Endodermal cell (in vitro differentiated cells): ENCODE measurements around the gene FGF16. TPM values are rescaled to one million over a fixed set of nuclear protein-coding genes. Genes with fewer than 3 reads are reported as not detected.

Source experiments
- DNase-seq: peaks from one replicate; pipeline ENCODE4 v3.0.0-alpha.2; 2017
- H3K27ac ChIP-seq: 2 replicates; pipeline ENCODE4 v1.5.1; 2013; ENCODE audit warnings: mild to moderate bottlenecking, low read depth, low read length, moderate library complexity
- H3K27me3 ChIP-seq: 2 replicates; pipeline ENCODE4 v1.6.1; 2013; ENCODE audit warnings: mild to moderate bottlenecking, low read length, moderate library complexity; ENCODE audit not compliant: insufficient read depth, control insufficient read depth, poor library complexity, severe bottlenecking
- H3K36me3 ChIP-seq: 2 replicates; pipeline ENCODE4 v1.7.0; 2013; ENCODE audit warnings: mild to moderate bottlenecking, low read length, moderate library complexity; ENCODE audit not compliant: control insufficient read depth, insufficient read depth
- H3K4me1 ChIP-seq: one replicate; pipeline ENCODE4 v1.7.0; 2013; ENCODE audit warnings: low read length; ENCODE audit not compliant: control insufficient read depth, insufficient read depth
- H3K4me3 ChIP-seq: 2 replicates; pipeline ENCODE4 v1.5.1; 2013; ENCODE audit warnings: mild to moderate bottlenecking, low read length, moderate library complexity
- H3K9ac ChIP-seq: 2 replicates; pipeline ENCODE4 v1.6.1; 2013; ENCODE audit warnings: mild to moderate bottlenecking, low read length, moderate library complexity; ENCODE audit not compliant: poor library complexity, severe bottlenecking; ENCODE audit errors: extremely low read depth
- H3K9me3 ChIP-seq: 2 replicates; pipeline ENCODE4 v1.6.1; 2013; ENCODE audit warnings: mild to moderate bottlenecking, low read length, moderate library complexity; ENCODE audit not compliant: control insufficient read depth
- H3K27ac Mint-ChIP-seq: 2 replicates; pipeline ENCODE4 v1.8.0; 2020; ENCODE audit warnings: mixed read lengths
- H3K27me3 Mint-ChIP-seq: 2 replicates; pipeline ENCODE4 v1.8.0; 2021; ENCODE audit warnings: mild to moderate bottlenecking, mixed read lengths; ENCODE audit not compliant: insufficient read depth
- H3K36me3 Mint-ChIP-seq: 2 replicates; pipeline ENCODE4 v1.8.0; 2020; ENCODE audit warnings: low read depth, mixed read lengths
- H3K4me1 Mint-ChIP-seq: 2 replicates; pipeline ENCODE4 v1.8.0; 2020; ENCODE audit warnings: mixed read lengths
- H3K4me3 Mint-ChIP-seq: 2 replicates; pipeline ENCODE4 v1.8.0; 2020; ENCODE audit warnings: mild to moderate bottlenecking, moderate library complexity, mixed read lengths
- H3K9me3 Mint-ChIP-seq: 2 replicates; pipeline ENCODE4 v1.8.0; 2020; ENCODE audit warnings: mild to moderate bottlenecking, mixed read lengths
- CTCF ChIP-seq: fragments of 200-600 bp; sonication (generic); conservative IDR thresholded peaks from 2 replicates; pipeline ENCODE4 v1.5.0; 2021; ENCODE audit warnings: antibody characterized with exemption, mild to moderate bottlenecking
- WGBS, 2 experiments: methylation state at CpG; one replicate each; pipeline versions ENCODE4 v1.1.5 to v1.1.7; 2013; ENCODE audit warnings: missing lambda C conversion rate in 2 of 2, mixed read lengths in 1 of 2; ENCODE audit not compliant: insufficient coverage in 1 of 2, insufficient read length in 1 of 2; 5-methylcytosine and 5-hydroxymethylcytosine counted together
- total RNA-seq, 2 donors: library from RNA; stranded (reverse); fragmentation: NEBNext Ultra II Directional in 1 of 2; extraction: Animal tissue kit (Norgen Biotek cat#: 25700) in 1 of 2; gene quantifications; 2 replicates in 1 of 2; 3 replicates in 1 of 2; pipeline ENCODE4 v1.2.1, GENCODE V29; 2021

The FGF16 gene
- total RNA-seq, 2 donors from 2014 or later = 0.27 to 2.6 TPM

- Mint-ChIP-seq H3K4me3 (no peak overlapping the region), H3K36me3 (no peaks in the 10 kb centered on the region), H3K27ac (no peak overlapping the region), H3K9me3 (peaks cover 37% of the 10 kb centered on the region), H3K27me3 (no peaks in the 10 kb centered on the region), H3K4me1 (no peaks in the 10 kb centered on the region)
- Histone ChIP-seq H3K4me3 (no peak overlapping the region), H3K27me3 (no peaks in the 10 kb centered on the region), H3K27ac (no peak overlapping the region), H3K36me3 (no peaks in the 10 kb centered on the region), H3K9me3 (no peaks in the 10 kb centered on the region), H3K9ac (no peak overlapping the region), H3K4me1 (no peaks in the 10 kb centered on the region)
- 67 to 94% methylated on average over 1 to 3 of the region's 3 CpGs for WGBS, 2 experiments
- no peak for TF ChIP-seq CTCF
- DNase-seq = no peak
These were observed 34.6 kb upstream of the FGF16 start for GRCh38 chrX:77412631-77413030.

GRCh38 chrX:77415161-77415560, 32.0 kb upstream of the FGF16 start:
- Histone ChIP-seq H3K9ac (no peak overlapping the region), H3K36me3 (no peaks in the 10 kb centered on the region), H3K27ac (no peak overlapping the region), H3K27me3 (no peaks in the 10 kb centered on the region), H3K4me1 (no peaks in the 10 kb centered on the region), H3K4me3 (no peak overlapping the region), H3K9me3 (peaks cover 3% of the 10 kb centered on the region)
- no peak overlapping the region for H3K27ac Mint-ChIP-seq
- peaks cover 33% of the 10 kb centered on the region for H3K9me3 Mint-ChIP-seq
- TF ChIP-seq CTCF = peak; percentile 66
- peak; percentile 53 for DNase-seq
- WGBS, 2 experiments = 89% methylated on average over 1 of the region's 1 CpG; no CpG with 5 or more reads in 1 of the 2 experiments
- no peaks in the 10 kb centered on the region for H3K36me3 Mint-ChIP-seq
- H3K4me1 Mint-ChIP-seq = no peaks in the 10 kb centered on the region
- no peaks in the 10 kb centered on the region for H3K27me3 Mint-ChIP-seq
- H3K4me3 Mint-ChIP-seq = no peak overlapping the region

GRCh38 chrX:77415882-77416281, 31.3 kb upstream of the FGF16 start:
- no peak for TF ChIP-seq CTCF
- H3K4me1 Mint-ChIP-seq = peaks cover 4% of the 10 kb centered on the region
- 100% methylated on average over 1 of the region's 1 CpG; no CpG with 5 or more reads in 1 of the 2 experiments for WGBS, 2 experiments
- H3K27me3 ChIP-seq = no peaks in the 10 kb centered on the region
- peaks cover 3% of the 10 kb centered on the region for H3K9me3 ChIP-seq
- peaks cover 33% of the 10 kb centered on the region for H3K9me3 Mint-ChIP-seq
- H3K36me3 ChIP-seq = no peaks in the 10 kb centered on the region
- no peak overlapping the region for H3K27ac ChIP-seq
- no peak overlapping the region for H3K9ac ChIP-seq
- H3K27me3 Mint-ChIP-seq = no peaks in the 10 kb centered on the region
- no peak for DNase-seq
- no peak overlapping the region for H3K27ac Mint-ChIP-seq
- H3K4me3 Mint-ChIP-seq = no peak overlapping the region
- no peak overlapping the region for H3K4me3 ChIP-seq
- H3K36me3 Mint-ChIP-seq = no peaks in the 10 kb centered on the region
- no peaks in the 10 kb centered on the region for H3K4me1 ChIP-seq
